H1 (cell line): ENCODE measurements around the gene RADIL.

ENCODE experiments used
- CBX8 ChIP-seq: fragments of 300-800, 300-1000 bp; sonication (generic); IDR thresholded peaks from 2 replicates; pipeline ENCODE4 v1.7.1; 2016; ENCODE audit warnings: low read depth, low read length, borderline replicate concordance
- TF ChIP-seq, protein P1 (sequence below), 3 experiments: IDR thresholded peaks; 1 replicate in 2 of 3; 2 replicates in 1 of 3; pipeline versions ENCODE4 v1.5.1 to v1.6.1; 2011; ENCODE audit warnings: low read length in 3 of 3, mild to moderate bottlenecking in 3 of 3, inconsistent platforms in 2 of 3, low read depth in 1 of 3, moderate library complexity in 1 of 3; ENCODE audit not compliant: insufficient read depth in 1 of 3; ENCODE audit errors: control extremely low read depth in 1 of 3
- TF ChIP-seq, protein P2 (sequence below): IDR thresholded peaks from 2 replicates; pipeline ENCODE4 v1.6.1; 2012; ENCODE audit warnings: inconsistent platforms

DNA sequence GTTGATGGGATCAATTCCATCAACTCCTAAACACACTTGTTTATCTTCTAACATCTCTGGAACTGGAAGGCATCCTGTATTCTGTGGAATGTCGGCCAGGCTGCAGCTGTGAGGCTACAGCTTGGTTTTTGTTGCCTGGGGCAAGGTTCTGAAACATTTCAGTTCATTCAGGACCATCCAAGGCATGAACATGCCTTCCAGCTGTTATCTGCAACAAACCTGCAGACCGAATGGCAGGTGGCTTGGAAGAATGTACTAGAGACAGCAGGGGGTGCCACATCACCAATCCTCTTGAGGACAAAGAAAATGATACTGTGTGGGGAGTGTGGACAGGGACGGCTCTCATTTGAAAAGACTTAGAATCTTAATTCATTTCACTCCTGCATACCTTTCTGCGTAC is 34.1 kb downstream of the RADIL start:
- no peak for TF ChIP-seq CBX8
- TF ChIP-seq, protein P1, sequence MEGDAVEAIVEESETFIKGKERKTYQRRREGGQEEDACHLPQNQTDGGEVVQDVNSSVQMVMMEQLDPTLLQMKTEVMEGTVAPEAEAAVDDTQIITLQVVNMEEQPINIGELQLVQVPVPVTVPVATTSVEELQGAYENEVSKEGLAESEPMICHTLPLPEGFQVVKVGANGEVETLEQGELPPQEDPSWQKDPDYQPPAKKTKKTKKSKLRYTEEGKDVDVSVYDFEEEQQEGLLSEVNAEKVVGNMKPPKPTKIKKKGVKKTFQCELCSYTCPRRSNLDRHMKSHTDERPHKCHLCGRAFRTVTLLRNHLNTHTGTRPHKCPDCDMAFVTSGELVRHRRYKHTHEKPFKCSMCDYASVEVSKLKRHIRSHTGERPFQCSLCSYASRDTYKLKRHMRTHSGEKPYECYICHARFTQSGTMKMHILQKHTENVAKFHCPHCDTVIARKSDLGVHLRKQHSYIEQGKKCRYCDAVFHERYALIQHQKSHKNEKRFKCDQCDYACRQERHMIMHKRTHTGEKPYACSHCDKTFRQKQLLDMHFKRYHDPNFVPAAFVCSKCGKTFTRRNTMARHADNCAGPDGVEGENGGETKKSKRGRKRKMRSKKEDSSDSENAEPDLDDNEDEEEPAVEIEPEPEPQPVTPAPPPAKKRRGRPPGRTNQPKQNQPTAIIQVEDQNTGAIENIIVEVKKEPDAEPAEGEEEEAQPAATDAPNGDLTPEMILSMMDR (IDR thresholded peaks at IDR 0.05; ENCODE audit: control extremely low read depth in 1 of 3, insufficient read depth in 1 of 3, low read depth in 1 of 3, low read length in 3 of 3), result 0 out of 4 replicates have a peak, but pooled peaks of 1 of the 3 experiments have one; percentile 11
- TF ChIP-seq, protein P2, sequence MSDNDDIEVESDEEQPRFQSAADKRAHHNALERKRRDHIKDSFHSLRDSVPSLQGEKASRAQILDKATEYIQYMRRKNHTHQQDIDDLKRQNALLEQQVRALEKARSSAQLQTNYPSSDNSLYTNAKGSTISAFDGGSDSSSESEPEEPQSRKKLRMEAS, result no peak
